ENCODE measurements around the gene STK35.

DNA sequence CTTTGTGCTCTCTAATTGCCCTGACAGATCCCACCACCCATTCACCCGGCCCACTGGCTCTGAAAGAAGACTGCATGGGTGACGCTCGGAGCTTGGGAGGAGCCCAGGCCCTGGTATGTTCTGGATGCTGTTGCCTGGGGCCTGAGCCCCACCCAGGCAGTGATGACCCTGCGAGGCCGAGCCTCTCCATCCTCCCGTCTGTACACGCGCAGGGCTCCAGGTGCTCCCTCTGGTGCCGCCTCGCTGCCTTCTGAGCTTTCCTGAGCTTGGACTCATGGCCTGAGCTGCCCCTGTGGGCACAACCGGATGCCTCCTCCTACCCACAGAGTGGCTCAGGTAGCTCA is 61.2 kb downstream of the STK35 start:
- TF ChIP-seq EZH2 (IDR thresholded peaks at IDR 0.05; ENCODE audit: low read length, unreplicated experiment) = no peak
- TF ChIP-seq, protein P1, sequence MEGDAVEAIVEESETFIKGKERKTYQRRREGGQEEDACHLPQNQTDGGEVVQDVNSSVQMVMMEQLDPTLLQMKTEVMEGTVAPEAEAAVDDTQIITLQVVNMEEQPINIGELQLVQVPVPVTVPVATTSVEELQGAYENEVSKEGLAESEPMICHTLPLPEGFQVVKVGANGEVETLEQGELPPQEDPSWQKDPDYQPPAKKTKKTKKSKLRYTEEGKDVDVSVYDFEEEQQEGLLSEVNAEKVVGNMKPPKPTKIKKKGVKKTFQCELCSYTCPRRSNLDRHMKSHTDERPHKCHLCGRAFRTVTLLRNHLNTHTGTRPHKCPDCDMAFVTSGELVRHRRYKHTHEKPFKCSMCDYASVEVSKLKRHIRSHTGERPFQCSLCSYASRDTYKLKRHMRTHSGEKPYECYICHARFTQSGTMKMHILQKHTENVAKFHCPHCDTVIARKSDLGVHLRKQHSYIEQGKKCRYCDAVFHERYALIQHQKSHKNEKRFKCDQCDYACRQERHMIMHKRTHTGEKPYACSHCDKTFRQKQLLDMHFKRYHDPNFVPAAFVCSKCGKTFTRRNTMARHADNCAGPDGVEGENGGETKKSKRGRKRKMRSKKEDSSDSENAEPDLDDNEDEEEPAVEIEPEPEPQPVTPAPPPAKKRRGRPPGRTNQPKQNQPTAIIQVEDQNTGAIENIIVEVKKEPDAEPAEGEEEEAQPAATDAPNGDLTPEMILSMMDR (conservative IDR thresholded peaks at IDR 0.05; ENCODE audit: low read depth, low read length) = no peak
